CD4-positive, alpha-beta T cell treated with Interleukin-10 for 1 hour (primary cell): ENCODE data around the gene SAA1.
"Not testable (repeated sequence)": the region's sequence is repeated elsewhere in the genome, so short reads cannot be mapped to it uniquely, and the experiment has no call there.

Experiments
- DNase-seq: peaks from one replicate; pipeline ENCODE4 v3.0.0-alpha.2; 2020

Gene SAA1

DNA sequence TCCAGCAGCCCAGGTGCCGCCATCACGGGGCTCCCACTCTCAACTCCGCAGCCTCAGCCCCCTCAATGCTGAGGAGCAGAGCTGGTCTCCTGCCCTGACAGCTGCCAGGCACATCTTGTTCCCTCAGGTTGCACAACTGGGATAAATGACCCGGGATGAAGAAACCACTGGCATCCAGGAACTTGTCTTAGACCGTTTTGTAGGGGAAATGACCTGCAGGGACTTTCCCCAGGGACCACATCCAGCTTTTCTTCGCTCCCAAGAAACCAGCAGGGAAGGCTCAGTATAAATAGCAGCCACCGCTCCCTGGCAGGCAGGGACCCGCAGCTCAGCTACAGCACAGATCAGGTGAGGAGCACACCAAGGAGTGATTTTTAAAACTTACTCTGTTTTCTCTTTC, at the start of gene SAA1:
Gene SAA1, plus strand, starts transcription at position 316 of the 400 bp plus-strand sequence. CDS start 624 bp downstream, outside the sequence.
- no peak for DNase-seq

GRCh38 chr11:18221274-18221876, 44.7 kb upstream of the SAA1 start:
- no peak for DNase-seq

DNA sequence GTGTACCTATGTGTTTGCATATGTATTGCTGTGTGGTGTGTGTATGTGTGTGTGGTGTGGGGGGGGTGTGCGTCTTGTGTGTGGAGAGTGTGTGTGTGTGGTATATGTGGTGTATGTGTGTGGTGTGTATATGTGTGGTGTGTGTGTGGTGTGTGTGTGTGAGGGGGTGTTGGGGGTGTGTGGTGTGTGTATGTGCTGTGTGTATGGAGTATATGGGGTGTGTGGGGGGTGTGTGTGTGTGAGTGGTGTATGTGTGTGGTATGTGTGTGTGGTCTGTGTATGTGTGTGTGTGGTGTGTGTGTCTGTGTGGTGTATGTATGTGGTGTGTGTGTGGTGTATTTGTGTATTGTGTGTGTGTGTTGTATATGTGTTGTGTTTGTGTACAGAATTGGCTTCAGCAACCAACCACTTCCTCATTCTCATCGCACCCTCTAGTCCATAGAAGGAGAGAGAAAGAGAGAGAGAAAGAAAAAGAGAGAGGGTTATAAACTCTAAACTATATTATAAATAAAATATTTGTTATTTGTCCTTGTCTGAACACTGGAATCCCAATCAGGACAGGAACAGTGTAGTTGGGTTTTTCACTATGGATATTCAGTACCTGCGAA, 43.1 kb upstream of the SAA1 start:
- no peak for DNase-seq

DNA sequence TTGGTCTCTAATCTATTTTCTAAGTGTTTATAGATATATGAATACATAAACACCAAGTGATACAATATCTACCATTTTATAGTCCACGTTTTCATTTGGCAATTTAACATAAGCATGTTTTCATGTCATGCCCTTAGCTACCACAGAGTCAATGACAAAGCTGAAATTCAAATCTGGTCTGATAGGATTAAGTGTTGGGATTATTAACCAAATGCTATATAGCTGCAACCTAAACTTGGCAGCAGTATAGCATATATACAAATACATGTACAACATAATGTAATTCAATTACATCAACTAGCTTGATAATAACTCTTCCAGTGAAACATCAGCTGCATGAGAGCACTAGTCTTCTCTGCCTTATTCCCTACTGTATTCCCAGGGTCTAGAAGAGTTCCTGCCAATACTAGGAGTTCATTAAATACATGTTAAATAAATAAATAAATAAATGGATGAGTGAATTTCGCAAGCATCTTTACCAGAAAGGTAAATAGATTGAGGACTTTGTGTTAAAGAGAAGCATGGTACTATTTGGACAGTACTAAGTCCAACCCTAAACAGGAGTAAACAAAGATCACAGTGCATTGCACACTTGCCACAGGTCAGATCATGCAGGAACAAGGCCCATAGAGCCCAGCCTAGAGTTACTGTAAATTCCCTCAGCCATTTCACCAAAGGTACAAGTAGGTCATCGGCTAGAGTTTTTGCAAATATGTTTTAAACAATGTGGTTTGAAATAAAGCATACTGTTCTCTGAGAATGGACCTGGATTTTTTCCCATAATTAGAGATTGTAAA, 42.3 kb upstream of the SAA1 start:
- DNase-seq: no peak

- no peak for DNase-seq
Measured at GRCh38 chr11:18225913-18226312, 40.2 kb upstream of the SAA1 start.

- no peak for DNase-seq
Measured at GRCh38 chr11:18229501-18229900, 36.6 kb upstream of the SAA1 start.

GRCh38 chr11:18230859-18231258, 35.2 kb upstream of the SAA1 start:
- no peak for DNase-seq

DNA sequence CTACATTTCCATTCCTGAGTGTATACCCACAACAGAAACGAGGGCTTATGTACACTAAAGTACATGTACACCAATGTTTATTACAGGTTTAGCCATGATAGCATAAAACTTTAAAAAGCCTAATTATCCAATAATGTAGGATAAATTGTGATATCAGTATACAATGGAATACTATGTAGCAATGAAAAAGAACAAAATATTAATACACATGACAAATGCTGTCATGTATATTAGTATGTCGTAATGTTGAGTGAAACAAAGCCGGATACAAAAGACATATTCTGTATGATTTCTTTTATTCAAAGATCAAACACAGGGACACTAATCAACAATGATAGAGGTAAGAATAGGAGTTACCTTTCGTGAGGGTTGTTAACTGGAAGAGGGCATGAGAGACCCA, 32.2 kb upstream of the SAA1 start:
- no peak for DNase-seq

- no peak for DNase-seq
Measured at GRCh38 chr11:18235394-18236334, 30.4 kb upstream of the SAA1 start.

- no peak for DNase-seq
Measured at GRCh38 chr11:18236664-18237356, 29.3 kb upstream of the SAA1 start, which contains the start of gene SAA4. Gene SAA4, minus strand, starts transcription at chr11:18236802. Its CDS starts 876 bp downstream, at chr11:18235926.

GRCh38 chr11:18239655-18240054, 26.4 kb upstream of the SAA1 start:
- no peak for DNase-seq

- peak; percentile 84 for DNase-seq
Measured at GRCh38 chr11:18243783-18244362, 22.2 kb upstream of the SAA1 start.

GRCh38 chr11:18245396-18245795, 20.7 kb upstream of the SAA1 start:
- DNase-seq: no peak

DNA sequence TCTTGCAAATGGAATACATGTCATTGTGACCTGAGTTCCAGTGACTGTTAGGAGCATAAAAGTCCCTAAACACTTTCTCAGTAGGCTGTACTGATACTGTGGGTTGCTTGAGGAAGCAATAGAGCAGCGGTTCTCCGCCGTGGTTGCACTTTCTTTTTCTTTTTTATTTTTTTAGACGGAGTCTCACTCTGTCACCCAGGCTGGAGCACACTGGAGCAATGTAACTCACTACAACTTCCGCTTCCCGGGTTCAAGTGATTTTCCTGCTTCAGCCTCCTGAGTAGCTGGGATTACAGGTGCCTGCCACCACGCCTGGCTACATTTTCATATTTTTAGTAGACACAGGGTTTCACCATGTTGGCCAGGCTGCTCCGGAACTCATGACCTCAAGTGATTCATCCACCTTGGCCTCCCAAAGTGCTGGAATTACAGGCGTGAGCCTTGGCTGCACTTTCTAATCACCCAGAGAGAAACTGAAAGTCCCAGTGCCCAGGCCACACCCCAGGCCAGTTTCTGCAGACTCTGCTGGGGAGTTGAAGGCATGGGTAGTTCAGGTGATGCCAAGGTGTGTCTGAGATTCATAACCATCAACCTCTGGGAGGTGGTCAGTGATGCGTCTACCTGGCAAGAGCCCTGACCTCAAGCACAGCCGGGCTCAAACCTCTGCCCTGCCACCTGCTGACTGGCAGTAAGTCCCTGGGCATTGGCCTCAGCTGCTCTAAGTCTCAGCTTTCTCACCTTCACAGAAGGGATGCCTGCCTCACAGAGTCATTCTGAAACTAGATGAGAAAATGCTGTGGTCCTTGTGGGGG, 19.5 kb upstream of the SAA1 start:
- DNase-seq: peak; percentile 49

- DNase-seq: not testable (repeated sequence)
Measured at GRCh38 chr11:18247191-18247581, 18.9 kb upstream of the SAA1 start.

DNA sequence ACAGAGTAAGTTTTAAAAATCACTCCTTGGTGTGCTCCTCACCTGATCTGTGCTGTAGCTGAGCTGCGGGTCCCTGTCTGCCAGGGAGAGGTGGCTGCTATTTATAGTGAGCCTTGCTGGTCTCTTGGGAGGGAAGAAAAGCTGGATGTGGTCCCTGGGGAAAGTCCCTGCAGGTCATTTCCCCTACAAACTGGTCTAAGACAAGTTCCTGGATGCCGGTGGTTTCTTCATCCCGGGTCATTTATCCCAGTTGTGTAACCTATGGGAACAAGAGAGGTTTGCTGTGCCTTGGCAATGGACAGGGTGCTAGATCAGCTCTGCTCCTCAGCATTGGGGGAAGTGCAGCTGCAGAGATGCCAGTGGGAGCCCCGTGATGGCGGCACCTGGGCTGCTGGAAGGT, 17.5 kb upstream of the SAA1 start, which contains the start of gene SAA2:
Gene SAA2, minus strand, starts transcription at position 108 of the 400 bp plus-strand sequence. CDS start 657 bp downstream, outside the sequence.
- no peak for DNase-seq

- DNase-seq: no peak
Measured at GRCh38 chr11:18253233-18253632, 12.8 kb upstream of the SAA1 start.

DNA sequence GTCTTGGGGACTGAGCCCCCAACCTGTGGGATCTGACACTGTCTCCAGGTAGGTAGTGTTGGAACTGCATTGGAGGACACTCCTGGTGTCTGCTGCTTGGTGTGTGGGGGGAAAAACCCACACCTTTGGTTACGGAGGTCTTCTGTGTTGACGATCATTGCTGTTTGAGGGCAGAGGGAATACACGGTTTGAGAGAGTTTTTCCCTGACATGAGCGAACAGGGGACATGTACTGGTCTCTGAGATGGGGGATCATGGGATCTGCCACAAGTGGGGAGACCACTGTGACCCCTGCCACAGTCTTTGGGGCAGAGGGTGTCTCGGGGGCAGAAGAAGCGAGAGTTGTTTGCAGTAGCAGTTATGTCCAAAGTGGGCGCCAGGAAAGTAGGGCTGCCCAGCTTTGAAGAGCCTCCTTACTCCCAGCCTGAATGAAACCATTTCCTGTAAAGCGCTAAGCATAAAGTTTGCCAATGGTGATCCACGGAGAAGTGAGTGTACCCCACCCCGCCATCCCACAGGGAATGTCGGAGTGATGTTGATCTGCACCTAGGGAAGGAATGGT, 12.2 kb upstream of the SAA1 start:
- DNase-seq: no peak

GRCh38 chr11:18254781-18255361, 11.2 kb upstream of the SAA1 start:
- no peak for DNase-seq

DNA sequence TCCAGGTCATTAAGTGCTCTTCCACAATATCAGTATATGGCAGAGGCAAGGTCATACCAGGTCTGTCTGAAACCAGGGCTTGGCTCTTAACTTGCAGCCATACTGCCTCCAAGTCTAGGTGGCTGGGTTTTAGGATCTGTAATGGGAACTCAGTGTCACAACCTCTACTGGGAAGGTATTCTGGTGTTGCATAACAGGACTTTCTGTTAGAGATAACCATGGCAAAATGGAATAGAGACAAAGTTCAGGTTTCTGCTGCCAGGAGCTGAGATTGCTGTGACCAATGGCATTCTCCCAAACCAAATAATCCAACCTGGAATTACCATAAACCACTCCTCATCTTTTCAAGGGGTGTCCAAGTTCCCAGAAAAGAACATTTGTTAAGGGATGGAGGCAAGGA, 6.8 kb upstream of the SAA1 start:
- no peak for DNase-seq
